Activated CD8-positive, alpha-beta T cell treated with anti-CD3 and anti-CD28 coated beads, Interleukin-2, amount 10 ng/mL, durations not matched to agents 7 days and 5 days (primary cell): ENCODE data around the gene CEP104. TPM values are rescaled to one million over a fixed set of nuclear protein-coding genes. Genes with fewer than 3 reads are reported as not detected.

Experiments
- ATAC-seq: fragments of 150-1000 bp; cut with Tn5 transposase; one replicate; pipeline ENCODE4 v1.10.0; 2021; ENCODE audit warnings: moderate library complexity
- CTCF ChIA-PET: fragments of 350-600 bp; sonication (Branson Sonifier 250); formaldehyde crosslinking; loops from one replicate; lab custom pipeline; 2021; ENCODE audit warnings: antibody characterized with exemption; lab: Charles Lee
- POLR2A ChIA-PET: fragments of 350-600 bp; sonication (Branson Sonifier 250); formaldehyde crosslinking; loops from one replicate; lab custom pipeline; 2021; ENCODE audit warnings: antibody characterized with exemption; lab: Charles Lee
- DNase-seq: peaks from one replicate; pipeline ENCODE4 v3.0.0-alpha.2; 2020
- H3K27ac Mint-ChIP-seq: one replicate; pipeline ENCODE4 v1.8.0; 2021; ENCODE audit warnings: mild to moderate bottlenecking, mixed read lengths
- H3K27me3 Mint-ChIP-seq: one replicate; pipeline ENCODE4 v1.8.0; 2021; ENCODE audit warnings: low read depth, mixed read lengths
- H3K36me3 Mint-ChIP-seq: one replicate; pipeline ENCODE4 v1.8.0; 2021; ENCODE audit warnings: low read depth, mixed read lengths
- H3K4me1 Mint-ChIP-seq: one replicate; pipeline ENCODE4 v1.8.0; 2021; ENCODE audit warnings: low read depth, mixed read lengths
- H3K4me3 Mint-ChIP-seq: one replicate; pipeline ENCODE4 v1.8.0; 2021; ENCODE audit warnings: mild to moderate bottlenecking, mixed read lengths
- H3K9me3 Mint-ChIP-seq: one replicate; pipeline ENCODE4 v1.8.0; 2022; ENCODE audit warnings: mixed read lengths; ENCODE audit not compliant: insufficient read depth
- total RNA-seq, 2 experiments: library from RNA; stranded (reverse); gene quantifications; one replicate each; pipeline ENCODE4 v1.2.3, GENCODE V29; 2021

Gene CEP104
- total RNA-seq, 2 experiments from 2014 or later: 41.2 to 47.0 TPM

DNA sequence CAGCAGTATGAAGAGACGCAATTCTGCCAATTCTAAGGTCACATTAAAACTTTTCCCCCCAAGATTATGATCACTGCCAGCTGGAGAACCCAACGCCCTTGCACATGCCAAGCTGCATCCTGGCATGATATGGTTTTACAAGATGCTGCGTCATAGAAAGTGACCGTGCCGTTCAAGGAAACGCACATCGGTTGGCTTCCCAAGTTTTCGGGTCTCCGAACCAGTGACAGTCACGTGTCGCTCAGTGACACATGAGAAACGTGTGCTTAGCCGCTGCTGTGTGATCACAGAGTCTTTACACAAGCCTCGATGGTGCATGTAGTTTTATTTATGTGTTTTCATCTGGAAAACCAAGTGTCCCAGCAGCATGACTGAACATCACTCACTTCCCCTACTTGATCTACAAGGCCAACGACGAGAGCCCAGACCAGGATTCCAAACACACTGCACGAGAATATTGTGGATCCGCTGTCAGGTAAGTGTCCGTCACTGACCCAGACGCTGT, 77.0 kb downstream of the CEP104 start:
- ATAC-seq (no peak), DNase-seq (no peak)
- ChIA-PET CTCF (interaction anchor here (0.7 kb wide), 1 partner anchor 32 kb away, joined by 3 read pairs; no protein-coding TSS in a partner anchor), POLR2A (no interaction called here)
- H3K27ac Mint-ChIP-seq: no peak overlapping the region
- no peaks in the 10 kb centered on the region for H3K4me1 Mint-ChIP-seq
- no peak overlapping the region for H3K4me3 Mint-ChIP-seq
- H3K36me3 Mint-ChIP-seq: peaks cover 41% of the 10 kb centered on the region
- no peaks in the 10 kb centered on the region for H3K27me3 Mint-ChIP-seq
- no peaks in the 10 kb centered on the region for H3K9me3 Mint-ChIP-seq

DNA sequence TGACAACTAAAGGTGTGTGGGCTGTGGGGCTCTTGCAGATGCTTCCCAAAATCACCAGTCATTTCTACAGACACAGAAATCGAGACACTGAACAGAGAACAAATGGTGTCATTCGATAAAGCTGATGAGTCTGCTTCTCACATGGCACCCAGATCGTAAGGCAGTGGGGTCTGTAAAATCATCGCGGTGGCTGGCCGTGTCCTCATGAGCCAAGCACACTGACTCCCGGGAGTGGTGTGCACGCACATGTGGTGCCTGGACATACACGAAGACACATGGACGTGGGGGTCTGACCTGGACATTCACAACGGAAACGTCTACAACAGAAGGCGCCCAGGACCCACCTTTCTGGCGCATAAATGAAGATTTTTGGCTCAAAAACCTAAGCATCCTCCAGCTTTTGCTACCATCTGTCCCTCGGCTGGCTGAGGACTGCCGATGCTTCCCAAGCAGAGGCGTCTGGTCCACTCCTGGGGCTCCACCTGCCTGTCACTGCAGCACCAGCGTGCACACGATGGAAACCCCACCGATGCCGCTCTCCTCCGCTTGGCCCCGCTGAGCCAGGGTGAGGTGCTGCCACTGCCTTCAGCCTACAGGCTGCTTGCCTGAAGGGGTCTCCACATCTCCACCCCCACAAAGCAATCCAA, 77.6 kb downstream of the CEP104 start:
- Mint-ChIP-seq H3K27ac (no peak overlapping the region), H3K4me3 (no peak overlapping the region), H3K36me3 (peaks cover 39% of the 10 kb centered on the region), H3K9me3 (no peaks in the 10 kb centered on the region), H3K4me1 (no peaks in the 10 kb centered on the region), H3K27me3 (no peaks in the 10 kb centered on the region)
- ChIA-PET POLR2A (no interaction called here), CTCF (interaction anchor here (0.7 kb wide), 1 partner anchor 33 kb away, joined by 3 read pairs; no protein-coding TSS in a partner anchor)
- ATAC-seq (no peak), DNase-seq (no peak)

- POLR2A ChIA-PET: no interaction called here
Observed at GRCh38 chr1:3778590-3779264, 78.3 kb downstream of the CEP104 start.

DNA sequence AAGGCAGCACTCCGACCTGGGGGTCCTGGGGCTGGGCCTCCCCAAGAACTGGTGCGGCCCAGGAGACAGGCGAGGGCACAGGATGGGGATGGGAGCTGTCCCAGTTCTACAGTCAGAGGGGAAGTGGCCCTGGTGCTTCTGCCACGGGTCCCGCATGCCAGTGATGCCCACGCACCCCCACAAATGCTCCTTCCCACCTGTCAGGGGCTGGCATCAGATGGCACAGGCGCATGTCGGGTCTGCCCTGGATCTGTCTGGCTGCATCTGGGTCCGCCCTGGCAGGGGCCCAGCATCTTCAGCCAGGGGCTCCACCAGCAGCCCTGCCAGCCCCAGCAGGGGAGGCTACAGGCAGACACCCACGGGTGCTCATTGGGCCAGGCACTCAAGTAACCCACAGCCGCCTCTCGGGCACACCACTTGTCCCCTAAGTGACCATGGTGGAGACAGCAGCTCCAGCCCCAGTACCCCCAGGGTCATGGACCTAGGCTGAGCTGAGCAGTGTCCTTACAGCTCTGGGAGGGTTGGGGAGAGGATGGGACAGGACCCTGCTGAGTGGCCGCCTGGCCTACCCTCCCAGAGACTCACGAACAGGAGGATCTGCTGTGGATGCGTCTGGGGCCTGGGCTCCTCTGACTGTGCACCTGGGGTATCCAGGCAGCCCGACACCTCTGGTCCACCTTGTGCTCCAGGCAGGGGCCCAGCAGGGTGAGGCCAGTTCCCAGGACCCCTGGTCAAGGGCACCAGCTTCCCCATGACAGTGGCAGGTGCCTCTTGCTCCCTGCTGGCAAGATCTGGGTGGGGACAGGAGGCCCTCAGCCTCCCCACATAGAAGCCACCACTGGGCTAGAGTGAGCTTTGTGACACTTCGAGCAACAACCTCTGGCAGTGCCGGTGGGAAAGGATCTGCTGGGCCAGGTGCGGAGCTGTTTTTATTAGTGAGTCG, 79.1 kb downstream of the CEP104 start:
- ATAC-seq: no peak
- H3K27ac Mint-ChIP-seq: no peak overlapping the region
- DNase-seq: no peak
- no peaks in the 10 kb centered on the region for H3K4me1 Mint-ChIP-seq
- H3K36me3 Mint-ChIP-seq: peaks cover 31% of the 10 kb centered on the region
- H3K4me3 Mint-ChIP-seq: no peak overlapping the region
- H3K27me3 Mint-ChIP-seq: no peaks in the 10 kb centered on the region
- POLR2A ChIA-PET: no interaction called here
- CTCF ChIA-PET: interaction anchor here (1.1 to 2.7 kb wide), 2 partner anchors 23 to 24 kb away, joined by 5 to 13 read pairs; no protein-coding TSS in a partner anchor
- H3K9me3 Mint-ChIP-seq: no peaks in the 10 kb centered on the region

More at GRCh38 chr1:3778590-3779264, 78.3 kb downstream of the CEP104 start:
- Mint-ChIP-seq H3K4me3 (no peak overlapping the region), H3K27me3 (no peaks in the 10 kb centered on the region), H3K36me3 (peaks cover 33% of the 10 kb centered on the region), H3K4me1 (no peaks in the 10 kb centered on the region), H3K9me3 (no peaks in the 10 kb centered on the region), H3K27ac (no peak overlapping the region)
- DNase-seq: no peak
- CTCF ChIA-PET: interaction anchor here (1.1 kb wide), 1 partner anchor 23 kb away, joined by 5 read pairs; no protein-coding TSS in a partner anchor
- ATAC-seq: no peak

DNA sequence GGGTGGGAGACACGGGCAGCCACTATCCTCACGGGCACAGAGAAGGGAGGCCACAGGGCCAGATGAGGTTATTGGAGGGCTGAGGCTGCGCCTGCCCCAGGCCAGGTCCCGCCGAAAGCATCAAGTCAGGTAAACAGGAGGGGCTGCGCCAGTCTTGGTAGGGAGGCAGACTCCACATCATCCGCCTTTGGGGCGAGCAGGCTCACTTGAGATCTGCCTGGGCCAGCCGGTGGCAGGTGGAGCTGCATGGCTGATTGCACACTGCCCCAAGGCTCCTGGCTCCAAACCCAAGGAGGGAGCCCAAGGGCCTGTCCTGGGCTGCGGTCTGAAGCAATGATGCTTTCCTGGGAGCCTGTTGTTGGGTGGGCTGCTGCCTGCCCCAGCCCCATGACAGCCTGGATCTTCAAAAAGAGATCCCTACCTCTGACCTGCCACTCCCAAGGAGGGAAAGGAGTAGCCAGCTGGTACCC, 79.9 kb downstream of the CEP104 start:
- H3K4me3 Mint-ChIP-seq: no peak overlapping the region
- no peaks in the 10 kb centered on the region for H3K9me3 Mint-ChIP-seq
- POLR2A ChIA-PET: no interaction called here
- ATAC-seq (no peak), DNase-seq (no peak)
- no peaks in the 10 kb centered on the region for H3K4me1 Mint-ChIP-seq
- H3K36me3 Mint-ChIP-seq: peaks cover 25% of the 10 kb centered on the region
- CTCF ChIA-PET: interaction anchor here (2.7 kb wide), 1 partner anchor 25 kb away, joined by 13 read pairs; no protein-coding TSS in a partner anchor
- H3K27ac Mint-ChIP-seq: no peak overlapping the region
- H3K27me3 Mint-ChIP-seq: no peaks in the 10 kb centered on the region

GRCh38 chr1:3776231-3776961, 80.6 kb downstream of the CEP104 start:
- Mint-ChIP-seq H3K4me3 (no peak overlapping the region), H3K4me1 (peaks cover 6% of the 10 kb centered on the region), H3K36me3 (peaks cover 18% of the 10 kb centered on the region), H3K9me3 (no peaks in the 10 kb centered on the region), H3K27me3 (no peaks in the 10 kb centered on the region), H3K27ac (no peak overlapping the region)
- POLR2A ChIA-PET: interaction anchor here (0.5 kb wide), 1 partner anchor 17 kb away, joined by 3 read pairs; no protein-coding TSS in a partner anchor
- DNase-seq: no peak
- CTCF ChIA-PET: interaction anchor here (0.5 to 2.7 kb wide), 8 partner anchors 9 to 137 kb away, joined by 3 to 13 read pairs (median 4); partner anchors contain the start of gene LRRC47
- ATAC-seq: no peak

DNA sequence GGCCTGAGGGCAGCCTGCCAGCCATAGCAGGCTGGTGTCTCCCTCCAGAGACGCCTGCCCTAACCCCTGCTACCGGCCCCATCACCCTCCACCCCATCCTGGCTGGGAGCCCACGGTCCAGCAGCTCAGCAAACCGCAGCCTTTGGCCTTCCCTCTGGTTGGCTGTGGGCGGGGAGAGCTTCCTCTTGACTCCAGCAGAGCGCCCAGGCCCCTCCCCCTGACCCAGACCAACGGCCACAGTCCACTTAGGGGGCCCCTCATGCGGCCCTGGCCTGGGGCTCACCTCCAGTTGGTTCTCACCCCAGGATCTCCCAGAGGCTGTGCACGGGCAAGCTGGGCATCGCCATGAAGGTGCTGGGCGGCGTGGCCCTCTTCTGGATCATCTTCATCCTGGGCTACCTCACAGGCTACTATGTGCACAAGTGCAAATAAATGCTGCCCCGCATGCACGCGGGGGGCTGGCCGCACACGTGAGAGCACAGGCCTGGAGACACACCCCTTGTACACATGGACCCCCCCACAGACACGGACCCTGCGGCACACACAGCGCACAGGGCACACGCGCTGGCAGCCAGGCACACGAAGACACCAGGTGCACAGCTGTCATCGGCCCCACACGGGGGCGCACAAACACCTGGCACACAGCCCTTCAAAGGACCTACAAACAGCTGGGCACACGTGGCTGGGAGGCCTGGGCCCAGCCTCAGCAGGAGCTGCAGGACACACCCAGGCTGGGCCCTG, 81.4 kb downstream of the CEP104 start:
- H3K4me1 Mint-ChIP-seq: peaks cover 6% of the 10 kb centered on the region
- H3K4me3 Mint-ChIP-seq: no peak overlapping the region
- POLR2A ChIA-PET: no interaction called here
- no peaks in the 10 kb centered on the region for H3K9me3 Mint-ChIP-seq
- ATAC-seq (peak; percentile 25), DNase-seq (peak; percentile 62)
- no peak overlapping the region for H3K27ac Mint-ChIP-seq
- CTCF ChIA-PET: interaction anchor here (0.5 to 2.7 kb wide), 9 partner anchors 8 to 138 kb away, joined by 3 to 13 read pairs (median 4); partner anchors contain the start of gene LRRC47
- H3K36me3 Mint-ChIP-seq: peaks cover 13% of the 10 kb centered on the region
- no peaks in the 10 kb centered on the region for H3K27me3 Mint-ChIP-seq

- ChIA-PET CTCF (interaction anchor here (1.0 to 2.7 kb wide), 5 partner anchors 18 to 83 kb away, joined by 3 to 13 read pairs (median 9); partner anchors contain the start of gene LRRC47), POLR2A (no interaction called here)
- Mint-ChIP-seq H3K27me3 (no peaks in the 10 kb centered on the region), H3K4me3 (no peak overlapping the region), H3K4me1 (peaks cover 6% of the 10 kb centered on the region), H3K27ac (no peak overlapping the region), H3K36me3 (peaks cover 8% of the 10 kb centered on the region), H3K9me3 (no peaks in the 10 kb centered on the region)
- DNase-seq: no peak
- no peak for ATAC-seq
Observed at GRCh38 chr1:3774946-3775489, 82.0 kb downstream of the CEP104 start.

- Mint-ChIP-seq H3K4me3 (no peak overlapping the region), H3K36me3 (peaks cover 3% of the 10 kb centered on the region), H3K27me3 (no peaks in the 10 kb centered on the region), H3K9me3 (no peaks in the 10 kb centered on the region), H3K4me1 (peaks cover 6% of the 10 kb centered on the region), H3K27ac (no peak overlapping the region)
- DNase-seq (no peak), ATAC-seq (no peak)
- ChIA-PET POLR2A (interaction anchor here (1.6 kb wide), 1 partner anchor 22 kb away, joined by 8 read pairs; the partner anchor contains the start of gene LRRC47), CTCF (interaction anchor here (1.3 kb wide), 1 partner anchor 28 kb away, joined by 4 read pairs; no protein-coding TSS in a partner anchor)
Observed at GRCh38 chr1:3774276-3774945, 82.6 kb downstream of the CEP104 start.
